ENCODE results near the gene S100A2.
"Not testable (repeated sequence)": the region's sequence is repeated elsewhere in the genome, so short reads cannot be mapped to it uniquely, and the experiment has no call there.

Gene S100A2

DNA sequence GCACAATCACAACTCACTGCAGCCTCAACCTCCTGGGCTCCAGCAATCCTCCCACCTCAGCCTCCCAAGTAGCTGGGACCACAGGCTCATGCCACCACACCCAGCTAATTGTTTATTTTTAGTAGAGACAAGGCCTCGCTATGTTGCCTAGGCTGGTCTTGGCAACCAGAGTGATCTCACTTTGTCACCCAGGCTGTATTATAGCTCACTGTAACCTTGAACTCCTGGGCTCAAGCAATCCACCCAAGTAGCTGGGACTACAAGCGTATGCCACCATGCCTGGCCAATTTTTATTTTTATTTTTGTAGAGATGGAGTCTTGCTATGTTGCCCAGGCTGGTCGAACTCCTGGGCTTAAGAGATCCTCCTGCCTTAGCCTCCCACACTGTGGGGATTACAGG is 3.6 kb downstream of the S100A2 start:
- not testable (repeated sequence) for ATAC-seq

DNA sequence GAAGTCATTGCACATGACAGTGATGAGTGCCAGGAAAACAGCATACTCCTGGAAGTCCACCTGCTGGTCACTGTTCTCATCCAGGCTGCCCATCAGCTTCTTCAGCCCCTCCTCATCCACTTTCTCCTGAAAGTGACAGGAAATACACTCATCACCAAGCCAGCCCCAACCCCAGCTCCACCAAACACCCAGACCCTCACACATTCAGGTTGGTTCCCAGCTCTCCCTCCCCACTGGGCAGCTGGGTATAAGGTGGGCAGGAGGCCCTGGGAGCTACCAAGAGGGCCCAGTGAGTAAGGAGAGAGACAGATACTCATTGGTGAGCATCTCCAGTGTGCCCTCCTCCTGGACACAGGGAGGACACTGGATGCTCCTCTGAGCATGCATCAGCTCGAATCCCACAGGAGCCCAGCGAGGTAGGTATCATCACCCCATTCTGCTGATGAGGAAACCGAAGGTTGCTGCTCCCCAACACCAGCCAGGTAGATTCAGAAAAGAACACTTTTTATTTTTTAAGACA is 4.1 kb downstream of the S100A2 start:
- ATAC-seq: no peak

DNA sequence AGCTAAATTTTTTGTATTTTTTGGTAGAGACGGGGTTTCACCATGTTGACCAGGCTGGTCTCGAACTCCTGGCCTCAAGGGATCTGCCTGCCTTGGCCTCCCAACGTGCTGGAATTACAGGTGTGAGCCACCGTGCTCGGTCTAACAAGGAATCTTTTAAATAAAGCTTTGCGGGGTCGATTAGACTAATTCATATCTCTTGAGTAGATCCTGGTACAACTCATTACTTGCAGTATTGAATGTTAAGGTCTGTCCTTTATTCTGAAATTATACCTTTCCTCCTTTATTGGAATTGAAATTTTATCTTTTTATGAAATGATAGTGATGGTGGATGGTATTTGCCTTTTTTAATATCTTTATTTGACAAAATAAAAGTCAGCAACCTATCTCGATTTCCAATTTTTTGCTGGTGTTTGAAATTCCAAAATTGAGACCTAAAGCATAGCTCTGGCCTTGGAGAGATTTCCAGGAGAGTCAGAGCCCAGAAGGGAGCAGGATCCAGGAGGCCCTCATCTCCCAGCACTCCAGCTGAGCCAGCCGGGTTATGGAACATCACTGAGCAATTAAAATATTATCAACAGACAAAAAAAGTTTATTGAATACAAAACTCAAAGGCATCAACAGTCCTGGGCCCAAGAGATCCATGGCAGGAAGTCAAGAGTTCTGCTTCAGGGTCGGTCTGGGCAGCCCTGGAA is 4.7 kb downstream of the S100A2 start:
- ATAC-seq: no peak

DNA sequence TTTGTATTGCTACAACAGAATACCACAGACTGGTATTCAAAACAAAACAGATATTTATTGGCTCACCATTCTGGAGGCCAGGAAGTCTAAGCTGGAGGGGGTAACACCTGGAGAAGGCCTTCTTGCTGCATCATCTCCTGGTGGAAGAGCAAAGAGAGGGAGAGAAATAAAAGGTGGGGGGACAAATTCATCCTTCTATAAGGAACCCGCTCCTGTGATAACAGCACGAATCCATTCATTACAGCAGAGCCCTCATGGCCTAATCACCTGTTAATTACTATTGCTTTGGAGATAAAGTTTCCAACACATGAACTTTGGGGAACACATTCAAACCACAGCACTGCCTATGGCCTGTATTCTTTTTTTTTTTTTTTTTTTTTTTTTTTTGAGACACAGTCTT is 5.4 kb downstream of the S100A2 start:
- no peak for ATAC-seq

DNA sequence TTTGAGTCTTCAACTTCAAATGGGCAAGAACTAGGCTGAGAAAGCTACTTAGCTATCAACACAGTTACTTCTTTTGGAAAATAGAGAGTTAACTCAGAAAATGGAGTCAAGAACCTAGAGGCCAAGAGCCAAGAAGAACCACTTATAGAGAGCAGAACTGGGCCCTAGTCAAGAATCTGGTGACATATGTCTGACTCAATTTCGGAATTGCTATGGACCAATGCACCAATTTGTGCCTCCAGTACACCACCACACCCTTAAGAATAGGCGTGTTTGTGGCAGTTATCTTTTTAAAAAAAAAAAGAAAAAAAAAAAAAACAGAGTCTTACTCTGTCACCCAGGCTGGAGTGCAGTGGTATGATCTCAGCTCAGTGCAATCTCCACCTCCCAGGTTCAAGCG is 7.8 kb downstream of the S100A2 start:
- ATAC-seq: no peak

DNA sequence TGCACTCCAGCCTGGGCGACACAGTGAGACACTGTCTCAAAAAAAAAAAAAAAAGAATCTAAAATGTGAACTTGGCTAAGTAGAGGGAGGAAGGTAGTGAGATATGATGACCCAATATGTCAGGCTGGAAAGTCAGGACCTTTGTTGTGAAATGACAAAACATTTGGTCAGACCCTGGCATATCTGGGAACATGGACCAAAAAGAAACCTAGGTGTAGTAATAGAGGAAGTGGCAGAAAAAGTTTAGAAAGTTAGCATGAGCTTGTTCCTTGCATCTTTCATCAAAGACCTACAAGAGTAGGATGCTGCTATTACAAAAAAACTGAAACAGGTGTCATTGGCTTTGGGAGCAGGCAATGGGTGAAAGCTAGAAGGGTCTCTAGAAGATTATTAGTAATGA is 9.3 kb downstream of the S100A2 start:
- no peak for ATAC-seq

DNA sequence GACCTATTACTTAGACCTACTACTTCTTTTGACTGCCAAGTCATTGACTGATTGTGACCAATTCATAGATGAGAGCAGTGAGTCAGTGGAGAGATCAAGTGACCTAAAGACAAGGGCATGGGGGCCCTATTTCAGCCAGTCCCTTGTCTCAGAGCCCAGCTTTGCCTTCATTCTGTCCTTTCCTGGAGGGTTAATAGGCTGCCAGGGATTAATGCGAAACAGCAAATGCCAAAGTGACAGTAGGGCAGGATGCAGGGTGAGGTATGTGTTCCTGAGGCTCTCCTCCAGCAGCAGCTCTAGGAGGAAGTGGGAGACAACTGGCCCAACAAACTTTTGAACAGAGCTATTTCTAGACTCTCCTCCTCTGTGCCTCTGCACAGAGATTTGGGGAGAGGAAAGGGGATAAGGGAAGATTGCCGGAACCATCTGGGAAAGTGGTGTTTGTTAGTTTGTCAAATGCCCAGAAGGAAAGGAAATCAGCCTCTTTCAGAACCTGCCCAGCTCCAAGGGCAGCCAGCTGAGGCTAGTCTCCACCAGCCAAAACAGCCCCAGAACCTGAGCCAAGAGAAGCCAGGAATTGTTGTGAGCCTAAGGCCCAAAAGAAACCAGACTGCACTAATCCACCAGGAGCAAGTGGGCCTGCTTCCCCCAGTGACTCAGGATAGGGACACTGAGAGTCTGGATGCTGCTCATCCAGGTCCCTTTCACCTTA is 11.7 kb downstream of the S100A2 start:
- ATAC-seq: no peak

DNA sequence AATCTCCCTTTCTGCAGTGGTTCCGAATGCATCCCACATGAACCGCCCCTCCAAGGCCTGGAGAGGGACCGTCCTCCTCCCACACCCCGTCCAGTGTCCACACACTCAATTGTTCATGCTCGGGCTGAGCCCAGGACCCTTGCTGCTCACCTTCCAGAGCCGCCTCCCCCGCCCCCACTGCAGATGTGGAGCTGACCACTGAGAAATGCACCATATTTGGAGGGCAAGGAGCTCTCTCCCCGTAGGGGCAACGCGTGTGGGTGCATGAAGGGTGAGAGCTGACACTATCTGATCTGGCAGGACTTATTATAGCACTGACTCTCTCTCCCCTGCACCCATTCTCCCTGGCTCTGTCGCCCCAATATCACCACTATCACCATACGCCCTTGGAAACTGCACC is 12.5 kb downstream of the S100A2 start:
- no peak for ATAC-seq

DNA sequence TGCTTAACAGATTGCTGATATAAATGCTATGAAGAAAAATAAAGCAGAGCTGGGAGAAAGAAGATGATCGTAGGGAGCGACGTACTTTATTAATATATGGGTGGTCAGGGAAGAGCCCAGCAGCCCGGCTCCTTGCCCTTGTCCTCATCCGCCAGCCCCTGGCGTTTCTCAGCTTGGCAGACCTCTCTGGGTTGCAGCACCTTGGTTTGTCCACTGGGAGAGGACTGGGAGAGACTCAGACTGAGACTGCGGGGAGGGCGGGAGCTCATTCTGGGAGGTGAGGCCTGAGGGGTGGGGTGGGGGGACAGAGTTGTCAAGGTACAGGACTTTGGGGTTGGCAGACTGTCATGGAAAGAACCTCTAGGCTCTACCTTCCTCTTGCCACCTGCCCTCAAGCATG is 13.3 kb downstream of the S100A2 start:
- no peak for ATAC-seq

DNA sequence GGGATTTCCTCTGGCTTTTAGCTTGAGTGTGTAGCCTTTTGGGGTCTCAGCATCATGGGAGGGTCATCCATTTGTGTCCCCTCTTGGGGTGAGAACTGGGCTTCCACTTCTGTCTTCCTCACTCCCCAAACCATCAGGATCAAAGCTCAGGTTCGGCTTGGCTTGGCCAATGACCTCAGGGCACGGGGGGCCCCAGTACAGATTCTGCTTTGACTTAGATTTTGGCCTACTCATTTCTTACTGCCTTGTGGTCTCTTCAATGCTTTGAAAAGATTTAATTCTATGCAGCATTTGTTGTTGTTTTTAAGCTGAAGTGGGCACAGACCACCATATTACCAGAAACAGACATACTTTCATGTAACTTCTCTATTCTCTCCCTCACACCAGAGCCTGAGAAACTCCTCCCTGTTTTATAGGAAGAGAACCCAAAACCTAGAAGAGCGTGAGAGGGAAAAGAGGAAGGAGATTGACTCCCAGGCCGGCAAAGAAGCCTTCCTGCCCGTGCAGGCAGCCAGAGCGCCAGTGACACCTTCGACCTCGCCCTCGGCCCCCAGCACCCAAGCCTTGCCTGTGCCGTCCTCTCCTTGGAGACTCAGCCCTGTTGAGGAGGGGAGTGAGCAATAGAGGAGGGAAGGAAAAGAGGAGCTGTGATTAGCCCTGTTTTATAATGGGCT is 14.7 kb downstream of the S100A2 start:
- no peak for ATAC-seq

DNA sequence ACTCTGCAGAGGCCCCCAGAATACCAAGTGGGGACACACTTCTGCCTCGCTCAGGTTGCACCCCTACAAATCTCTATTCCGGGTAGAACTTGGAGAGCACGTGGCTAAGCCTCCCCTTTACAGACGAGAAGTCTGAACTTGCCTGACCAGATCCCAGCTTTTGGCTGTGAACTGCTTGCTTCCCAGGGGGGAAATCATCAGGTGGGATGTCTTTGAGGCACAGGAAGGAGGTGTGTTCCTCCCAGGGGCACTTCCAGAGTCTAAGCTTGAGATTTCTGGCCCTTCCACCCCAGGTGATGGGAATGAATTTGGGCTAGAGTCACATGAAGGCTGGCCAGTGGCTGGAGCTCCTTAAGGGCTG is 15.3 kb downstream of the S100A2 start:
- no peak for ATAC-seq

DNA sequence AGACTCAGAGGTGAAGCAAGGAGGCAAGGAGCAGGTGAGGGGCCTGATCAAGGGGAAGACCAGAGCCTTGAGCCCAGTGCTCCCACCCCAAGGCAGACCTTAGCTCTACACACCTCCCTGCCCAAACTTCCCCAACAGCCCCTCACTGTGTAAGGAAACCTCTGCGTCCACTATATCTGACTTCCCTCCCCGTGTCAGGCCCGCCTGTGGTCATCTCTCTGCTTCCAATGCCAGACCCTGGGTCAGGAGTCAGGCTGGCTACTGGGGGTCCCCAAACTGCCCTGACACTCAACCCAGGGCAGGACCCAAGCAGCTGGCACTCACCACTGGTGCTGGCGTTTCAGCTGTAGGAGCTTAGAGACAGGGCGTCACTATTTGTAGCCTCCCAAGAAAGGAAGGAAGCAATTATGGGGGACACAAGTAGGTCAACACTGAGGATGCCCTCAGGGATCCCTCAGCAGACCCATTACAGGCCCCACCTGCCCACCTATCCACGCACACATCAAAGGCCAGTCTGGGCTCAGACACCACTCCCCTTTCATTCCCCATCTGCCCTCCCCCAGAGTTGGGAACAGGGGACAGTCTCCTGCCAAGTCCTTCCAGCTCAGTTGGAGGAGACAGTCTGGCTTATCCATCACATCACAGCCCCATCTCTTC is 15.8 kb downstream of the S100A2 start:
- no peak for ATAC-seq

DNA sequence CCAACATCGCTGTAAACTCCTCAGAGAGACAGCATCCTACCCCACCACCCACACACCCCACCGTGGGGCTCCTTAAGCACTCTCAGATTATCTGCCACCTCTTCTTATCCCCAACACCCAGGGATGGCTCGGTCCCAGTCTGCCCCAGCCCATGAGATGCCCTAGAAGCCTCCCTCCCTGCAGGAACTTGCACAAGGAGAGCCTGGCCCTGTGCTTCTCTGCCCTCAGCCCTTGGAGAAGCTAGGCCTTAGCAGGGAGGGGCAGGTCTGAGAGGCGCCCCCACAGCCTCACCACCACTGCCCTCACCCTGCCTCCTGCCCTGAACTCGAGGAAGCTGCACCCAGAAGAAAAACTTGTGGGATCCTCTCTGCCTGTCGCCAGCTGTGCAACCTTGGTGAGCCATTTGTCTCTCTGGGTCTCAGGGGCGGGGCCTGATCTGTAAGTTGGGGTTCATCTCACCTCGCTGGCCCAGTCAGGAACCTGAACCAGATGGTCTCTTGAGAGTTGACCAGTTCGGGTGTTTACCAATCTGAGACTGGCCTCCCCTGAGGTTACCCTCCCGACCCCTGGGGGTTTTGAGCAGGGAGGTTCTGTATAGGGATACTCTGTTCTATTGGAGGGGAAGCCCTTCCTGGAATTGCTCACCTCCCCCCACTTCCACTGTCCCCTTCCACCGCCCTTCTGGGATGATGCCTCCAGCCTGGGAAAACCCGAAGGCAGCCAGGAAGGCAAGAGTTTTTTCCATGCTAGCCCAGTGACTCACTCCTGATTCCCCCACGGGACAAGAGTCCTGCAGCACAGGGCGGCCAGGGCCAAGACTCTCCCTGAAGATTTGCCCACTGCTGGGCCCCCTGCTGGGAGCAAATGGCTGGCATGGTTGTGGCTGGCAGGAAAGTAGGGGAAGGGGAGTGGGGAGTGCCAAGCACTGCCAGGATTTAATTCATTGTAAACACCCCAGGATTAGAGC is 16.6 kb downstream of the S100A2 start, which contains the start of gene S100A3:
Gene S100A3 (minus strand): TSS at position 537 of the 967 bp plus-strand sequence. CDS start 773 bp downstream, outside the sequence.
- no peak for ATAC-seq

DNA sequence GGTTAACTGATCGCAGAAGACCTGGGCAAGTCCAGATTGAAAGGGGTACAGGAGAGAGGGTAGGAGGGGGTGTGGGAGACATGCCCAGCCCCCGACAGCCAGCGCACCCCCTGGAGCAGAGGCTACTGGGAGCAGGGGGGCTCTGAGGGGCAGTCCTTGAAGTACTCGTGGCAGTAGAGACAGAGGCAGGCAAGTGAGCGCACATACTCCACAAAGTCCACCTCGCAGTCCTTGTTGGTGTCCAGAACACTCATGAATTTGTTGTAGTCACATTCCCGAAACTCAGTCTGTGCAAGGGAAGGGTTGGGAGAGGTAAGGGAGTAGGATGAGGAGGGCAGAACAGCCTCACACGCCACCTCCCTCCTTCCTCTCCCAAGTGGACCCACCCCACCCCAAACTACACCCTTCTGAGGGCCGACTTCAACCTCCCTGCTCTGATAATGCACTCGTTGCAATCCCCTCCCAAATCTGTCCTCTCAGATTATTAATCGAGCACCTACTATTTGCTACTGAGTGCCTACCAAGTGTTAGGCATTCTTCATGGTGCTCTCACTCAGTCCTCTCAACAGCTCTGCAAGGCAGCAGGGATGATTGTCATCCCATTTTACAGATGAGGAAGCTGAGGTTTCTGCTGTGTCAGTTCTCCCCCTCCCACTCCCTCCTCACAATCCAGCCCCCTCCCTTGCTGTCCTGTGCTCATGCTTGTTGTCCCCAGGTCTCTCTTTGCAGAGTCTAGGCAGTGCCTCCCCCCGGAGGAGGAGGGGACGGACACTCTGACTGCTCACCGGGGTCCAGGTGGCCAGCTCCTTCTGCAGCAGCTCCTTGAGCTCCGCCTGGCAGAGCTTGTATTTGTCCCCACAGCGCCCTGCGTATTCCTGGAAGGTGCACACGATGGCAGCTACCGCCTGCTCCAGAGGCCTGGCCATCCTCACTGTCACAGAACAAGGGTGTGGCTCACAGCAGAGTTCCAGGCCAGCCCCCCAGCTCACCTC is 17.8 kb downstream of the S100A2 start:
- no peak for ATAC-seq

DNA sequence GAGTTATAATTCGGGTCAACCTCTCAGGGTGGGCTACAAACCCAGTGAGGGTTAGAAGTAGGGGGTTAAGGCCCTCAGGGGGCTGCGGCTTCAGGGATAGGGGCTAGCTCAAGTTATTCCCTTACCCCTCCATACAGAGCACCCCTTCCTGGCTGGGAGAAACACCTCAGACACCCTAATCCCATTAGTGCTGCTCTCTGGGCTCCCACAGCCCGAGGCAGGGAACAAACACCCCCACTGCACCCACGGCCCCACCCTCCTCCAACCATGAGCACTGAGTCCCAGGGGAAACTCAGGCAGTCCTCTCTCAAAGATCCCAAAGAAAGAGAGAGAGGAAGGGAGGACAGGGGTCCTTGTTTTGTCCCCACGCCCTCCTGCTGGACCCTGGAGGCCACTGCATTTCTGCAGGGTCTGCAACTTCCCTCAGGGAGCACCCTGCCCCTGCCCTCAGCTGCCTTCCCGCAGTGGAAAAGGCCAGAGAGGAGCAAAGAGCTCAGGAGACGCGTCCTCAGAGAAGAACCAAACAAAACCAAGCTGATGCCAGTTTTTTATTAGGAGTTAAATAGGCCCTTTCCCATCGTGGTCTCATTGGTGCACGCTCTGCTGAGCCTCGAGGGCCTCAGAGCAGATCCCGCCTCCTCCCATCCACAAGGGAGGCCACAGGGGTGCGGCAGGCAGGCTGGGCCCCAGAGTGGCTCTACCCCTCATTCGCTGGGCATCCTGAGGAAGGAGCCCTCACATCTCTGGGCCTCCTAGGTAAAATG is 18.7 kb downstream of the S100A2 start:
- no peak for ATAC-seq

DNA sequence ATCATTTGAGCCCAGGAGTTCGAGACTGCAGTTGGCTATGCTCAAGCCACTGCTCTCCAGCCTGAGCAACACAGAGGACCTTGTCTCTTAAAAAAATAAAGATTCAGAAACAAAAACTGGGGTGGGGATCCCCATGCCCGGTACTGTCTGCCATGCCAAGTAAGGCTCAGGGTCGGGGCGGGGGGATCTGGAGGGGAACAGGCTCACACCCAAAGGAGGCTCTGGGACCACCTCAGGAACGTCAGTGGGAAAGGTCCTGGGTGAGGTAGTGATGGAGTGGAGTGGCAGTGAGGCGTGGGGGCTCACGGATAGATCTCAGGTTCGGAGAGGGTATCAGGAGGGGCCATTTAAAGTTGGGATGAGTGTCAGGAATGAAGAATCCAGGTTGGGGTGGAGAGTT is 19.3 kb downstream of the S100A2 start:
- no peak for ATAC-seq

DNA sequence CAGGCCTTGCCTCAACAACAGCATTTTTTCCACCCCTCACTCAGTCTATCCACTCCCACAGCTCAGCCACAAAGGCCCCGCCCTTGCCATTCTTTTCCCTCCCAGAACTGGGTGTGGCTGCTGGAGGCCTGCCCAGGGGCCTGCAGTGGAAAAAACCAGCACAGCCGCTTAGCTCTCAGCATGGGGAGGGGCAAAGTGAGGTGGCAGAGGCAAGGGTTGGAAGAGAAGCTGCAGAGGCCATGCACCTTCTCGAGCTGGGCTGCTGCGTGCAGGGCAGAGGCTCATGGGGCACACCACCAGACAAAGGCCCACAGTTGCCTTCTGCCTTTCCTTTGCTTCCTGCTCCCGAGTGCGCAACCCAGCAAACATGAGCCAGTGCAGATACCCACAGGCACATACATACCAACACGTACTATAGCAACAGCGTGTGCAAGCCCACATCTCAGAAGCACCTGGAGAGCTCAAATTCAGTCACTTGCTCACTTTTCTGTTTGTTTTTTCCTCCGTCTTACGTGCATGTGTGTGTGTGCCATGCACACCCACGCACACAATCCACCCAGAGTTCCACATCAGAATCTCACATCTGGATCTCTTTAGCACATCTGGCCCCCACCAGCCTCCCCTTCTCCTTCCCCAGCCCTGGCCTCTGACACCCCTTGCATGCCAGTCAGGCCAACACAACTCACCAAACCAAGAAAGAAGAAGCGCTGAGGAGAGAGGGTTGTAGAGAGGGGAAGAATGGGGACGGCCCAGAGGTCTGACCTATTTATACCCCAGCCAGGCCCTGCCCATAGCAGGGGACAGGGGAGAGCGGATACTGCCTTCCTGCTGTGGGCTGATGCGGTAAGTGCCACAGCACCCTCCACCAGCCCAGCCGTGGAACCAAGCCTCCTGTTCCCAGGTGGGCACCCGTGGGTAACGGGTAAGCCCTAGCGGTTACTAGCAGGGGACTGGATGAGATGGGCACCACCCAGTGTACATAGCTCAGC is 20.3 kb downstream of the S100A2 start, which contains the start of gene S100A4:
Gene S100A4 (minus strand): TSS at position 740 of the 989 bp plus-strand sequence. CDS start 1,012 bp downstream, outside the sequence.
- peak; percentile 87 to 93 for ATAC-seq

DNA sequence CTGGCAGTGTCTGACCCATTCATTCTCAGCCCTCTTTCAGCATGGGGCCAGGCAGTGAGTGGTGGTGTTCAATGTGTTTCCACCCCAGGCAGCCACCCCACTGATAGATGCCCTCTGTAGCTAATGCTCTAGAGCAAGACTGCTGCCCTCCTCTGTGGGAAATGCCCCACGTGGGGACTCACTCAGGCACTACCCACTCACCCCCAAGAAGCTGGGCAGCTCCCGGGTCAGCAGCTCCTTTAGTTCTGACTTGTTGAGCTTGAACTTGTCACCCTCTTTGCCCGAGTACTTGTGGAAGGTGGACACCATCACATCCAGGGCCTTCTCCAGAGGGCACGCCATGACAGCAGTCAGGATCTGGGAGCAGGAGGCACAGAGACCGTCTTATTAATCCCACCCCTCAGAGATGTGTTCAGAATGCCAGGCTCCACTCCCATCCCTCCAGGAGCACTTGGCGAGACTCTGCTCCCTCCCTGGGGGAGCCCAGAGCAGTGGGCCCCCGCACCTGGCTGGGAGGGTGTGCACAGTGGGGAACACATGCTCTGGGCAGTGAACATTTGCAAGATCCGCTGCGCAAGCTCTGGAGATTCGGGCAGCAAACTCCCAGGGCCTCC is 21.1 kb downstream of the S100A2 start:
- ATAC-seq: no peak

Measured in activated CD4-positive, CD25-positive, alpha-beta regulatory T cell treated with anti-CD3 and anti-CD28 coated beads, Interleukin-2, amount 50 U/mL, for 24 hours (primary cell).